H9 (cell line): ENCODE data around the gene NR0B1. TPM values are rescaled to one million over a fixed set of nuclear protein-coding genes. Genes with fewer than 3 reads are reported as not detected.

Source experiments
- DNase-seq: peaks from one replicate; pipeline ENCODE4 v3.0.0-alpha.2; 2017
- H2AFZ ChIP-seq: one replicate; pipeline ENCODE4 v1.6.1; 2013; ENCODE audit warnings: mild to moderate bottlenecking, low read length, control low read depth, moderate library complexity
- H2AK5ac ChIP-seq: 2 replicates; pipeline ENCODE4 v1.6.1; 2013; ENCODE audit warnings: low read length, control low read depth, mixed read lengths; ENCODE audit not compliant: insufficient read length
- H2BK120ac ChIP-seq: one replicate; pipeline ENCODE4 v1.6.1; 2013; ENCODE audit warnings: low read depth, mild to moderate bottlenecking, low read length, control low read depth, inconsistent platforms; ENCODE audit not compliant: poor library complexity, severe bottlenecking
- H2BK12ac ChIP-seq: 2 replicates; pipeline ENCODE4 v1.6.1; 2013; ENCODE audit warnings: low read length, control low read depth, mixed read lengths, low read depth; ENCODE audit not compliant: insufficient read length
- H2BK15ac ChIP-seq: 2 replicates; pipeline ENCODE4 v1.6.1; 2013; ENCODE audit warnings: low read depth, low read length, control low read depth
- H2BK20ac ChIP-seq: one replicate; pipeline ENCODE4 v1.6.1; 2013; ENCODE audit warnings: low read depth, mild to moderate bottlenecking, low read length, control low read depth, inconsistent platforms; ENCODE audit not compliant: poor library complexity, severe bottlenecking
- H2BK5ac ChIP-seq: 2 replicates; pipeline ENCODE4 v1.6.1; 2013; ENCODE audit warnings: low read length, control low read depth, mixed read lengths; ENCODE audit not compliant: insufficient read length
- H3K14ac ChIP-seq: 2 replicates; pipeline ENCODE4 v1.6.1; 2013; ENCODE audit warnings: low read length, control low read depth; ENCODE audit not compliant: insufficient read depth
- H3K18ac ChIP-seq: 2 replicates; pipeline ENCODE4 v1.6.1; 2013; ENCODE audit warnings: low read depth, mild to moderate bottlenecking, mixed read lengths, low read length, control low read depth; ENCODE audit not compliant: insufficient read length
- H3K23ac ChIP-seq: 2 replicates; pipeline ENCODE4 v1.6.1; 2013; ENCODE audit warnings: low read length, control low read depth, mixed read lengths, low read depth; ENCODE audit not compliant: insufficient read length
- H3K23me2 ChIP-seq: 2 replicates; pipeline ENCODE4 v1.6.1; 2013; ENCODE audit warnings: low read depth, mild to moderate bottlenecking, mixed read lengths, low read length, control low read depth; ENCODE audit not compliant: insufficient read length, poor library complexity, severe bottlenecking
- H3K27ac ChIP-seq: 2 replicates; pipeline ENCODE4 v1.5.1; 2013; ENCODE audit warnings: low read length, control low read depth, mixed read lengths, low read depth; ENCODE audit not compliant: insufficient read length
- H3K27me3 ChIP-seq: 2 replicates; pipeline ENCODE4 v1.6.1; 2013; ENCODE audit warnings: low read length, control low read depth, inconsistent platforms; ENCODE audit not compliant: insufficient read depth
- H3K4ac ChIP-seq: 2 replicates; pipeline ENCODE4 v1.6.1; 2013; ENCODE audit warnings: low read depth, mild to moderate bottlenecking, control low read depth, inconsistent platforms, low read length, moderate library complexity
- H3K4me1 ChIP-seq: 2 replicates; pipeline ENCODE4 v1.6.1; 2013; ENCODE audit warnings: low read length, control low read depth, inconsistent platforms; ENCODE audit not compliant: insufficient read depth
- H3K4me2 ChIP-seq: 2 replicates; pipeline ENCODE4 v1.6.1; 2013; ENCODE audit warnings: low read length, control low read depth, mixed read lengths; ENCODE audit not compliant: insufficient read length, insufficient read depth
- H3K56ac ChIP-seq: 2 replicates; pipeline ENCODE4 v1.6.1; 2013; ENCODE audit warnings: low read depth, mild to moderate bottlenecking, mixed read lengths, low read length, control low read depth; ENCODE audit not compliant: insufficient read length
- H3K79me1 ChIP-seq: 2 replicates; pipeline ENCODE4 v1.6.1; 2013; ENCODE audit warnings: low read depth, mild to moderate bottlenecking, moderate library complexity, low read length, control low read depth, inconsistent platforms; ENCODE audit not compliant: insufficient read depth, poor library complexity, severe bottlenecking
- H3K79me2 ChIP-seq: 2 replicates; pipeline ENCODE4 v1.6.1; 2013; ENCODE audit warnings: low read length, control low read depth, inconsistent platforms; ENCODE audit not compliant: insufficient read depth
- H3K9ac ChIP-seq: 2 replicates; pipeline ENCODE4 v1.6.1; 2013; ENCODE audit warnings: low read length, control low read depth, mixed read lengths; ENCODE audit not compliant: insufficient read length; ENCODE audit errors: extremely low read depth
- H3K9me3 ChIP-seq: one replicate; pipeline ENCODE4 v1.6.1; 2013; ENCODE audit warnings: low read depth, low read length, inconsistent platforms; ENCODE audit not compliant: control insufficient read depth
- H3T11ph ChIP-seq: one replicate; pipeline ENCODE4 v1.6.1; 2013; ENCODE audit warnings: mild to moderate bottlenecking, low read length, control low read depth, inconsistent platforms
- H4K20me1 ChIP-seq: one replicate; pipeline ENCODE4 v1.6.1; 2013; ENCODE audit not compliant: control insufficient read depth, insufficient read length, insufficient read depth
- H4K5ac ChIP-seq: 2 replicates; pipeline ENCODE4 v1.6.1; 2013; ENCODE audit warnings: low read depth, mild to moderate bottlenecking, mixed read lengths, low read length, control low read depth; ENCODE audit not compliant: insufficient read length
- H4K8ac ChIP-seq: replicated peaks from 2 replicates; pipeline ENCODE4 v1.6.1; 2013; ENCODE audit warnings: low read length, control low read depth, mixed read lengths, low read depth; ENCODE audit not compliant: insufficient read length
- H4K91ac ChIP-seq: 2 replicates; pipeline ENCODE4 v1.6.1; 2013; ENCODE audit warnings: low read depth, mild to moderate bottlenecking, moderate library complexity, mixed read lengths, low read length, control low read depth; ENCODE audit not compliant: insufficient read length
- H3K27ac Mint-ChIP-seq, 3 experiments: 2 replicates in 2 of 3; 3 replicates in 1 of 3; pipeline ENCODE4 v1.8.0; 2020 to 2021; ENCODE audit warnings: mixed read lengths in 3 of 3, mild to moderate bottlenecking in 1 of 3, moderate library complexity in 1 of 3
- H3K27me3 Mint-ChIP-seq: 2 replicates; pipeline ENCODE4 v1.8.0; 2021; ENCODE audit warnings: low read depth, mild to moderate bottlenecking, moderate library complexity, mixed read lengths
- H3K36me3 Mint-ChIP-seq, 3 experiments: 2 replicates in 2 of 3; 3 replicates in 1 of 3; pipeline ENCODE4 v1.8.0; 2020 to 2021; ENCODE audit warnings: low read depth in 3 of 3, mixed read lengths in 3 of 3; ENCODE audit not compliant: insufficient read depth in 1 of 3
- H3K4me1 Mint-ChIP-seq, 2 experiments: 2 replicates each; pipeline ENCODE4 v1.8.0; 2020; ENCODE audit warnings: mixed read lengths in 2 of 2
- H3K4me3 Mint-ChIP-seq, 2 experiments: 2 replicates in 1 of 2; 3 replicates in 1 of 2; pipeline ENCODE4 v1.8.0; 2020 to 2021; ENCODE audit warnings: mild to moderate bottlenecking in 2 of 2, mixed read lengths in 2 of 2, moderate library complexity in 1 of 2
- H3K9me3 Mint-ChIP-seq, 2 experiments: 2 replicates in 1 of 2; 3 replicates in 1 of 2; pipeline ENCODE4 v1.8.0; 2020; ENCODE audit warnings: mild to moderate bottlenecking in 2 of 2, mixed read lengths in 2 of 2, moderate library complexity in 1 of 2
- WGBS: extraction: QIAGEN DNeasy Blood & Tissue Kit; methylation state at CpG from one replicate; pipeline ENCODE4 v1.1.7; 2013; ENCODE audit warnings: missing lambda C conversion rate, low lambda C conversion rate, mixed read lengths; ENCODE audit not compliant: insufficient read length; ENCODE audit errors: extremely low coverage; 5-methylcytosine and 5-hydroxymethylcytosine counted together
- total RNA-seq: library from RNA; stranded (reverse); gene quantifications from 2 replicates; pipeline ENCODE4 v1.2.1, GENCODE V29; 2021
- TF ChIP-seq, protein P1 (sequence below): fragments of 200-600 bp; sonication (generic); conservative IDR thresholded peaks from 3 replicates; pipeline ENCODE4 v1.8.0; 2021; ENCODE audit warnings: antibody characterized with exemption, mild to moderate bottlenecking

Gene NR0B1
- total RNA-seq, 1 experiment from 2014 or later: not detected

DNA sequence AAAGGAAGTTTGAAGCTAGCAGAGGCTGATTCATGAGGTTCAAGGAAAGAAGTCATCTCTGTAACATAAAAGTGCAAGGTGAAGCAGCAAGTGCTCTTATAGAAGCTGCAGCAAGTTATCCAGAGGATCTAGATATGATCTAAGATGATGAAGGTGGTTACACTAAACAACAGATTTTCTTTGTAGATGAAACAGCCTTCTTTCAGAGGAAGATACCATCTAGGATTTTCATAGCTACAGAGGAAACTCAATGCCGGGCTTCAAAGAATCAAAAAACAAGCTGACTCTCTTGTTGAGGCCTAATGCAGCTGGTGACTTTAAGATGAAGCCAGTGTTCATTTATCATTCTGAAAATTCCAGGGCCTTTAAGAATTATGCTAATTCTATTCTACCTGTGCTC lies 28.8 kb downstream of the NR0B1 start:
- Histone ChIP-seq H3K23me2 (no peaks in the 10 kb centered on the region), H3K79me2 (no peaks in the 10 kb centered on the region), H4K5ac (no peak overlapping the region), H3K4ac (no peak overlapping the region), H2BK120ac (no peak overlapping the region), H3K56ac (no peak overlapping the region), H3K27ac (no peak overlapping the region), H2BK15ac (no peak overlapping the region), H4K8ac (no peak overlapping the region), H3K9ac (no peak overlapping the region), H2AK5ac (no peak overlapping the region), H3K27me3 (no peaks in the 10 kb centered on the region), H3K23ac (no peak overlapping the region), H3K14ac (no peak overlapping the region), H2BK20ac (no peak overlapping the region), H3K4me2 (no peak overlapping the region), H2AFZ (no peak overlapping the region), H4K20me1 (no peaks in the 10 kb centered on the region), H3K4me1 (no peaks in the 10 kb centered on the region), H2BK5ac (no peak overlapping the region), H3K79me1 (no peaks in the 10 kb centered on the region), H3K18ac (no peak overlapping the region), H3K9me3 (no peaks in the 10 kb centered on the region), H3T11ph (no peak overlapping the region), H4K91ac (no peak overlapping the region), H2BK12ac (no peak overlapping the region)
- Mint-ChIP-seq H3K27ac (no peak overlapping the region), H3K9me3 (peaks cover 4 to 44% of the 10 kb centered on the region in 2 experiments; a peak in 4 of 5 replicates), H3K4me1 (peaks cover 0 to 4% of the 10 kb centered on the region in 2 experiments; a peak in 2 of 4 replicates), H3K36me3 (no peaks in the 10 kb centered on the region; a peak in 1 of 7 replicates), H3K4me3 (no peak overlapping the region), H3K27me3 (no peaks in the 10 kb centered on the region)
- WGBS: no CpG with 5 or more reads among the region's 1 CpG
- DNase-seq: no peak
- TF ChIP-seq, protein P1, sequence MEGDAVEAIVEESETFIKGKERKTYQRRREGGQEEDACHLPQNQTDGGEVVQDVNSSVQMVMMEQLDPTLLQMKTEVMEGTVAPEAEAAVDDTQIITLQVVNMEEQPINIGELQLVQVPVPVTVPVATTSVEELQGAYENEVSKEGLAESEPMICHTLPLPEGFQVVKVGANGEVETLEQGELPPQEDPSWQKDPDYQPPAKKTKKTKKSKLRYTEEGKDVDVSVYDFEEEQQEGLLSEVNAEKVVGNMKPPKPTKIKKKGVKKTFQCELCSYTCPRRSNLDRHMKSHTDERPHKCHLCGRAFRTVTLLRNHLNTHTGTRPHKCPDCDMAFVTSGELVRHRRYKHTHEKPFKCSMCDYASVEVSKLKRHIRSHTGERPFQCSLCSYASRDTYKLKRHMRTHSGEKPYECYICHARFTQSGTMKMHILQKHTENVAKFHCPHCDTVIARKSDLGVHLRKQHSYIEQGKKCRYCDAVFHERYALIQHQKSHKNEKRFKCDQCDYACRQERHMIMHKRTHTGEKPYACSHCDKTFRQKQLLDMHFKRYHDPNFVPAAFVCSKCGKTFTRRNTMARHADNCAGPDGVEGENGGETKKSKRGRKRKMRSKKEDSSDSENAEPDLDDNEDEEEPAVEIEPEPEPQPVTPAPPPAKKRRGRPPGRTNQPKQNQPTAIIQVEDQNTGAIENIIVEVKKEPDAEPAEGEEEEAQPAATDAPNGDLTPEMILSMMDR: no peak
